H1 (cell line): Measurements from ENCODE around the gene NOL9. TPM values are rescaled to one million over a fixed set of nuclear protein-coding genes. Genes with fewer than 3 reads are reported as not detected.

ENCODE experiments used
- CEBPB ChIP-seq: IDR thresholded peaks from 2 replicates; pipeline ENCODE4 v1.6.1; 2012; ENCODE audit warnings: low read depth, low read length
- HDAC2 ChIP-seq, 2 experiments: fragments of 300-600 bp in 1 of 2; sonication (generic) in 1 of 2; IDR thresholded peaks; 2 replicates each; pipeline ENCODE4 v1.6.1; 2011 to 2012; ENCODE audit warnings: low read depth in 2 of 2, low read length in 2 of 2, mild to moderate bottlenecking in 2 of 2, moderate library complexity in 2 of 2, borderline replicate concordance in 1 of 2, inconsistent platforms in 1 of 2
- MAFK ChIP-seq: IDR thresholded peaks from 2 replicates; pipeline ENCODE4 v1.6.1; 2012; ENCODE audit warnings: low read depth, mild to moderate bottlenecking, improper control_type of control experiment, low read length
- NRF1 ChIP-seq: IDR thresholded peaks from 2 replicates; pipeline ENCODE4 v1.6.1; 2011; ENCODE audit warnings: mild to moderate bottlenecking, low read depth, low read length, improper control_type of control experiment
- PHF8 ChIP-seq: fragments of 200-600 bp; sonication (generic); conservative IDR thresholded peaks from 2 replicates; pipeline ENCODE4 v1.7.1; 2012; ENCODE audit warnings: low read depth, mild to moderate bottlenecking, inconsistent platforms, low read length, moderate library complexity
- RFX5 ChIP-seq: IDR thresholded peaks from 2 replicates; pipeline ENCODE4 v1.6.1; 2011; ENCODE audit warnings: low read depth, low read length, improper control_type of control experiment, borderline replicate concordance
- RXRA ChIP-seq: IDR thresholded peaks from 2 replicates; pipeline ENCODE4 v1.6.1; 2011; ENCODE audit warnings: low read depth, mild to moderate bottlenecking, low read length, moderate library complexity; ENCODE audit not compliant: insufficient read depth
- TBP ChIP-seq: IDR thresholded peaks from 2 replicates; pipeline ENCODE4 v1.6.1; 2011; ENCODE audit warnings: low read depth, low read length, improper control_type of control experiment
- polyA plus RNA-seq, 7 experiments: library from polyadenylated mRNA; depleted of rRNA in 3 of 7; stranded (reverse) in 5 of 7; unstranded in 2 of 7; fragments of >200 nt in 5 of 7; fragments of 200-250 nt in 2 of 7; gene quantifications; 1 replicate in 5 of 7; 2 replicates in 1 of 7; 4 replicates in 1 of 7; pipeline versions ENCODE4 v1.2.1 to v1.2.3, GENCODE V29; 2011 to 2013; ENCODE audit warnings: missing spikeins in 2 of 7, mixed read lengths in 2 of 7
- total RNA-seq: library from RNA; stranded (reverse); fragmentation: NEBNext Ultra II Directional; extraction: Animal tissue kit (Norgen Biotek cat#: 25700); gene quantifications from 2 replicates; pipeline ENCODE4 v1.2.1, GENCODE V29; 2021

Gene NOL9
- total and polyA plus RNA-seq, 2 of the 8 experiments (the other 6 are each of a cell fraction or from before 2014, with no cell fraction given): 17.1 to 38.1 TPM

DNA sequence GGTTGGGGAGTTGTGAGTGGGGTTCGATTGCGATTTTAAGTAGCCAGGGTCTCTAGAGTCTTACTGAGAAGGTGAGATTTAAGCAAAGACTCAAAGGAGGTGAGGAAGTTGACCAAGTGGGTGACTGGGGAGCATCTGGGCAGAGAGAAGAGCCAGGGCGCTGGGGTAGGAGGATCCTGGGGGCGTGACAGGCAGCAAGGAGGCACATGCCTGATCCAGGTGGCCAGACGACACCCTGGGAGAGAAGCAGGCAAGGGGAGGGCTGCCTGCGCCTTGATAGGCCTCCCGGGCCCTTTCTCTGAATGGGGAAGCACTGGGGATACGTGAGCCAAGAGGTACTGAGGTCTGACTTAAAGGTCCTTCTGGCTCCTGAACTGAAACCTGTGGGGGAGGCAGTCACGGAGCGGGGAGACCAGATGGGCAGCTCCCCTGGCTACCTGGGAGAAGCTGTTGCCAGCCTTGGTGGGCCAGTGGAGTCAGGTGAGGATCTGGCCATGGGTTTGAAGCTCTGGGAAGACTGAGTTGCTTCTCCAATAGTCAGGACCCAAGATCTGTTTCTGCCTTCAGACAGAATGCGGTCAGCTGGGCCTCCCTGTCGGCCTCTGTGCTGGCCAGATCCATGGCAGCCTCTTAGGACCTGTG is 30.9 kb upstream of the NOL9 start (continued):
- TF ChIP-seq PHF8: no peak
- TF ChIP-seq MAFK: no peak
- no peak for TF ChIP-seq NRF1
- TF ChIP-seq TBP: no peak
- no peak for TF ChIP-seq RFX5
- no peak for TF ChIP-seq CEBPB
- TF ChIP-seq RXRA: no peak
- TF ChIP-seq HDAC2 (IDR thresholded peaks at IDR 0.05; ENCODE audit: borderline replicate concordance in 1 of 2, low read depth in 2 of 2, low read length in 2 of 2): no peak
